Stimulated activated CD4-positive, alpha-beta T cell treated with anti-CD3 and anti-CD28 coated beads, TNF-alpha, amount 100 ng/mL, for 48 hours (primary cell): ENCODE data around the gene DNMT1.
"Not testable (repeated sequence)": the region's sequence is repeated elsewhere in the genome, so short reads cannot be mapped to it uniquely, and the experiment has no call there.

Experiments
- DNase-seq, 3 donors: peaks; one replicate each; pipeline ENCODE4 v3.0.0-alpha.2; 2020; ENCODE audit warnings: low read depth in 3 of 3

Gene DNMT1

DNA sequence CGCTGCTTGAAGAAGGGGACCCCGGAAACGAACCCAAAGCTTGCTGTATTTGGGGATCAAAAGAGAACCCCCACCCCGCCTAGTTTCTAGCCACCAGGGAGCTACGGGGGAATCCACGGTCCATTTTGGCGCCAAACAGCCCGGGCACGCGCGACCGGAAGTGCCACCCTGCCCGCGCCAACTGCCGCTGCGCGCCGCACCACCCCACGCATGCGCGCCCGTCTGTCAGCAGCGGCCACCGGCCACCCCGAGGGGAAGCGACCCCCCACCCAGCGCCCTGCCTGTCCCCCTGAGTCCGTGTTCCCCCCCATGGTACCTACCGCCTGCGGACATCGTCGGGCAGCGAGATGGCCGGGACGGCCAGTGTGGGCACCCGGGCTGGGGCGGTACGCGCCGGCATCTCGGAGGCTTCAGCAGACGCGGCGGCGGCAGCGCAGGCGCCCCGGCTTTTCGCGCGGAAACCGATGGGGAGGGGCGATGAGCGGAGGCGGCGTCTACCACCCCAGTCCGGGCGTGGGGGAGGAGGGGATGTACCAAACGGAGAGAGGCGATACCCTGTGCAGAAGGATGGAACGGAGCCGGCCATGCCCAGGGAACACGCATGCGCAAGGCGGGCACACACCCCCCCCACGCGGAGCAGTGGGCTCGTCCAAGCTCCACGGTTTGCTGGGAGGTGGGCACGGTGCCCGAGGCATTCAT is at the start of gene DNMT1:
DNMT1 (minus strand) TSS at position 454 of the 699 bp plus-strand sequence; CDS start at position 400, 54 bp downstream.
- DNase-seq, result peak; percentile 98 to 99 (median 99)

- DNase-seq, result no peak
Observed at GRCh38 chr19:10243606-10244005, 48.9 kb upstream of the DNMT1 start.

DNA sequence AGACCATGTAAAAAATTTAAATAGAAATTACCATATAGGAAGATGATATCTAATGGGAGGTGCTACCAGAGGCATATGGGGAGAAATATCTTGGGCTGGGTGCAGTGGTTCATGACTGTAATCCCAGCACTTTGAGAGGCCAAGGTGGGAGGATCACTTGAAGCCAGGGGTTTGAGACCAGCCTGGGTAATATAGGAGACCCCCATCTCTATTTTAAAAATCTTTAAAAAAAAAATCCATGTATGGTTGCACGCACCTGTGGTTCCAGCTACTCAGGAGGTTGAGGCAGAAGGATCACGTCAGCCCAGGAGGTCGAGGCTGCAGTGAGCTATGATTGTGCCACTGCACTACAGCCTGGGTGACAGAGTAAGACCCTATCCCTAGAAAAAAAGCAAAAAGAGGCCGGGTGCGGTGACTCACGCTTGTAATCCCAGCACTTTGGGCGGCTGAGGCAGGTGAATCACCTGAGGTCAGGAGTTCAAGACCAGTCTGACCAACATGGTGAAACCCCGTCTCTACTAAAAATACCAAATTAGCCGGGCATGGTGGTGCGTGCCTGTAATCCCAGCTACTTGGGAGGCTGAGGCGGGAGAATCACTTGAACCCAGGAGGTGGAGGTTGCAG is 47.2 kb upstream of the DNMT1 start:
- DNase-seq, result not testable (repeated sequence)

- no peak for DNase-seq
Observed at GRCh38 chr19:10238172-10238783, 43.5 kb upstream of the DNMT1 start.

- no peak for DNase-seq
Observed at GRCh38 chr19:10237702-10238101, 42.9 kb upstream of the DNMT1 start.

- DNase-seq, result not testable (repeated sequence)
Observed at GRCh38 chr19:10235409-10235808, 40.7 kb upstream of the DNMT1 start.

DNA sequence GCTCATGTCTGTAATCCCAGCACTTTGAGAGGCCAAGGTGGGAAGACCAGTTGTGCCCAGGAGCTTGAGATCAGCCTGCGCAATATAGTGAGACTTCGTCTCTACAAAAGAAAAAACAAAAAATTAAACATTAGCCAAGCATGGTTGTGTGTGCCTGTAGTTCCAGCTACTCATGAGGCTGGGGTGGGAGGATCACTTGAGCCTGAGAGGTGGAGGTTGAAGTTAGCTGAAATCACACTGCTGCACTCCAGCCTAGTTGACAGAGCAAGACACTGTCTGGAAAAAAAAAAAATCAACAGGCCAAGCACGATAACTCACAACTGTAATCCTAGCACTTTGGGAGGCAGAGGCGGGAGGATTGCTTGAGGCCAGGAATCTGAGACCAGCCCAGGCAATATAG is 40.2 kb upstream of the DNMT1 start:
- no peak for DNase-seq

DNA sequence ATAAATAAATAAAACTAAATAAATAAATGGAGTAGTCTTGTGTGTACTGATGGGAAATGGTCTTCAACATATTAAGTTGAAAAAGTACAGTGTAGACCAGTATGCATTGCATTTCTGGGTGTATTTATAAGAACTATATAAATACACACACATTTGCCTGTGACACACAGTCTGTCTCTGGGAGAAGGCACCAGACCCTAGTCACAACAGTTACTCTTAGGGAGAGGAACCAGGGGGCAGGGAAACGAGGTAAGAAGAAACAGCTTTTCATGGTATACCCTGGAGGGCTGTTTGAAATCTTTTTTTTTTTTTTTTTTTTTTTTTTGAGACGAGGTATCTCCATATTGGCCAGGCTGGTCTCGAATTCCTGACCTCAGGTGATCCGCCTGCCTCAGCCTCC is 39.2 kb upstream of the DNMT1 start:
- DNase-seq, result no peak

- DNase-seq, result no peak
Observed at GRCh38 chr19:10231612-10232228, 37.0 kb upstream of the DNMT1 start.

DNA sequence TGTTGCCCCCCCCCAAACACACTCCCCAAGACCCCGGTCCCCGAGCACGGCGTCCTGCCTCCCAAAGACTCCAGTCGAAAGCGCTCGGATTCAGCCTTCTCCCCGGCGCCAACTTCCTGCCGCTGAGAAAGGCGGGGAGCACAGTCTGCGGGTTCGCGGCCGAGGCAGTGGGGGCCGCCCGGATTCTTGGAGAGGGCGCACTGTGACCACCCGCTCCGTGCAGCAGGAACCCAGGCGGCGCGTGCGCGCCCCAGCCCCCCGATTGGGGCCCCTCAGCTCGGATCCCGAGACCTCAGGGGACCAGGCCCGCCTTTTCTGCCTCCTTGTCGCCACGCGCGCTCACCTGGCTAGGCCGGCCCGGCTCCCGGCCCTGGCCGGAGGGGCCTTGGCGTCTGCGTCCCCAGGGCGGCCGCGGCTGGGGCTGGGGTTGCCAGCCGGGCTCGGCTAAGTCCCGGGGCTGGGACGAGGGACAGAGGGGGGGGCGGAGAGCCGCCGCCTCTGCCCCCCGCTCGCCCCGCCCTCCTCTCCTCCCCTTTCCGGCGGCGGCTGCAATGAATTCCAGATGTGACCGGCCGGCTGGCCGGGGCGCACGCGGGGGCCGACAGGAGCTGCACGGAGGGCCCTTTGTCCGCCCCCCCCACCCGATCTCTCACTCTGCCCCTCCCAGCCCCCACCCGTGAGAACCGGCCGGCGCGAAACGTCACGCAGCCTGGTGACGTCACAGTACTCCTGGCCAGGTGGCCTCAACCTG is 36.3 kb upstream of the DNMT1 start, which contains the start of gene S1PR2:
S1PR2 (minus strand) TSS at position 471 of the 751 bp plus-strand sequence. CDS start 6,426 bp downstream, outside the sequence.
- peak; percentile 36 to 70 (median 52) for DNase-seq

DNA sequence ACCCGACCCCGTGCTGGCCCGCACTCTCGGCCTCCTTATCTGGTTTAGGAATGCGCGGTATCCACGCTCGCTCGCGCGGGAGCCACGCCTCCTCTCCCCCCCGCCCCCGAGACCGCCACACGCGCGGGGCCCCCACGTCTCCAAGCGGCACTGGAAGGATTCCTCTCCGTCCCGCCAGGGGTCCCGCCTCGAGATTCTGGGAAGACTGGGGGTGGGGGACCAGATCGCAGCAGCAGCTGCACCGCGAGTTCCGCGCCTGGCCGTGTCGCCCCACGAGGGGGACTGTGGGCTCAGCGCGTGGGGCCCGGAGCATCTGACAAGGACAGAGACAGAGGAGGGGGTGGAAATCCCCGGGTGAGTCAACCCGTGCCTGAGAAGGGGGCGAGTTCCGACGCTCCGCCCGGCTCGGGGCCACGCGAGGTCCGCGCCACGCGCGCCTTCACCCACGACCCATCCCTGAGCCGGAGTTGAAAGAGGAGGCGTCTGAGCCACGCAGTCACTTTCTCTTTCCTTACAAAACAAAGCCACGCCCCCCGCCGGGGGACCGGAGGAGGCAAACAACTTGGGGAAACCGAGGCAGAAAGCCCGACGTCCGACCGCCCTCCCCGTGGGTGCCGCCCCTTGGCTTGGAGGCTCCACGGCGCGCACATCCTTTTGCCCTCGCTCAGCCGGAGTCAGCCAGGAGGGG is 35.6 kb upstream of the DNMT1 start:
- peak in 1 of 3 donors; percentile 38 for DNase-seq

DNA sequence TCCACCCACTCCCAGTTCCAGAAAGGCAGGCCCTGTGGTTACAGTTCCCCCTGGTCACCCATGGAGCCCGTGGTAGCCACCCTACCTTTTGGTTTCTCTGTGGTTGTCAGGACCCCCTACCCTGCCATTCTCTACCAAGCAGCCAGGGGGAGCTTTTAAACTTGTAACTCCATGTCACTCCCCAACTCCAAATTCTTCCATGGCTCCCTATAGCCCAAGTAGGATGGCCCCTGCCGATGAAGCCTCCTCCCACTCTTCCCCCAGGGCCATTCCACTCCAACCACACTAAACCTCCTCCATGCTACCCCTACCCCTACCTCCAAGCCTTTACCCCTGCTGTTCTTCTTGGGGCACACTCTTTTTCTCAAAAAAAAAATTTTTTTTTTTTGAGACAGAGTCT is 34.2 kb upstream of the DNMT1 start:
- DNase-seq, result no peak

DNA sequence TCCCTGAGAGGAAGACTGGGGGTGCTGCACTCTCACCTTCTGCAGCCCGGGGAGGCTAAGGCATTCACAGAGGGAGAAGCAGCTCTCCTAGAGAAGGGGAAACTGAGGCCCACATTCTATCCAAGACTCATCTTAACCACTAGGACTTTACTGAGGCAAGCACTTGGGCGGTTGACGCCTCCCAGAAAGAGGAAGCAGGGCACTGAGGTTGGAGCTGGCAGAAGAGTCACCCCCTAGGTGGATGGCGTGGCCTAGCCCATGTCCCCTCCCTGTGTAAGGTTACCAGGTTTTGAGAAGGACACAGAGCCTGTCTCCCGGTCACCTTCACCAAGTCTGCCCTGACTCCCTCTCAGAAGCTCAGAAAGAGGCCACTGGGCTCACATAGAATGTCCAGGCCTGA is 33.6 kb upstream of the DNMT1 start:
- DNase-seq, result no peak

- DNase-seq, result no peak
Observed at GRCh38 chr19:10227026-10227971, 32.5 kb upstream of the DNMT1 start.

DNA sequence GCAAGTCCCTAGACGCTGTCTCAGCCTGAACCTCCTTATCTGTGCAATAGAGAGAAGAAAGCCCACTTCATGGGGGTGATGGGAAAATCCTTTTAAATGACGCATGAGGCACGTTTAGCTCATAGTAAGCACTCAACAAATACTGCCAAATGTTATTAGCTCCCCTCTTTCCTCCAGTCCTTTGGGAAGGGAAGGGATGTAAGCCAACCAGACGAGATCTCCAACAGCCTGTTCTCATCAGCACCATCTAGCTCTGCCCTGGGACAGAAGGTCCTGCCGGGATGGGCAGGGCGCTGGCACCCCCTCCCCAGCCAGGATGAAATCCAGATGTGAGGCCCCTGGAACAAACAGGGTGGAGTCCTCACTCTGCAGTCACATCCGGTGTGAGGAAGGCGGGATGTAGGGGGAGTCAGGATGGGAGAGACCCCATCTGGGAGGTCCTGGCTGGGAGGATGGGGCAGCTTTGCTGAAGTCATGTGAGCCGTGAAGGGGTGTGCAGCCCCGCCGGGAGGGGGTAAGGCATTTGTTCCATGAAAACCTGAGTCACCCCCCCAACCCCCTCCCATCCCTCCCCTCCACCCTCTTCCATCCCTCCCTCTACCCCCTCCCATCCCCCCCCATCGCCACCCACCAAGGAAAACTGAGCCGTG is 31.7 kb upstream of the DNMT1 start:
- no peak for DNase-seq

DNA sequence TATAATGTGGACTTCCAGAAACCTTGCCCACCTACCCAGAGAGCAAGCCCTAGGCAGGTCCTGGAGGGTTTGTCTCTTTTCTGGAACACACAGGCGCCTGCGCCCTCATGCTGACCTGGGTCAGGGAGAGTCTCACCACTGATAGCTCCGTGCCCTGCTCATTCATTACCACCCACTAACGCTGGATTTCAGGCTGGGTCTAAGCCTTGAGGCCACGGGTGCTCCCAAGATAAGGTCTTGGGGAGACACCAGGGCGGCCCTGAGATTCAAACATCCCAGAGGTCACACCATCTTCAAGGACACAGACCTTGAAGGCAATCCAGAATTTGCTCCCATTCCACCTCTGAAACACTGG is 31.2 kb upstream of the DNMT1 start:
- no peak for DNase-seq

DNA sequence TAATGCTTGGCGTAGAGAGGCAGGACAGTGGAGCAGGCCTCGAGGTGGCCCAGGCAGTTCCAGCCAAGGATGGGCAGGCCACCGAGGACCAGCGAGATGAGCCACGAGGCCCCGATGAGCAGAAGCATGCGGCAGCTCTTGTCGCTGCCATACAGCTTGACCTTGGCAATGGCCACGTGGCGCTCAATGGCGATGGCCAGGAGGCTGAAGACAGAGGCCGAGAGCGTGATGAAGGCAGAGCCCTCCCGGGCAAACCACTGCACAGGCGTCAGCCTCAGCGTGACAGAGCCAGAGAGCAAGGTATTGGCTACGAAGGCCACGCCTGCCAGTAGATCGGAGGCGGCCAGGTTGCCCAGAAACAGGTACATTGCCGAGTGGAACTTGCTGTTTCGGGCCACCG is 29.6 kb upstream of the DNMT1 start:
- no peak for DNase-seq

DNA sequence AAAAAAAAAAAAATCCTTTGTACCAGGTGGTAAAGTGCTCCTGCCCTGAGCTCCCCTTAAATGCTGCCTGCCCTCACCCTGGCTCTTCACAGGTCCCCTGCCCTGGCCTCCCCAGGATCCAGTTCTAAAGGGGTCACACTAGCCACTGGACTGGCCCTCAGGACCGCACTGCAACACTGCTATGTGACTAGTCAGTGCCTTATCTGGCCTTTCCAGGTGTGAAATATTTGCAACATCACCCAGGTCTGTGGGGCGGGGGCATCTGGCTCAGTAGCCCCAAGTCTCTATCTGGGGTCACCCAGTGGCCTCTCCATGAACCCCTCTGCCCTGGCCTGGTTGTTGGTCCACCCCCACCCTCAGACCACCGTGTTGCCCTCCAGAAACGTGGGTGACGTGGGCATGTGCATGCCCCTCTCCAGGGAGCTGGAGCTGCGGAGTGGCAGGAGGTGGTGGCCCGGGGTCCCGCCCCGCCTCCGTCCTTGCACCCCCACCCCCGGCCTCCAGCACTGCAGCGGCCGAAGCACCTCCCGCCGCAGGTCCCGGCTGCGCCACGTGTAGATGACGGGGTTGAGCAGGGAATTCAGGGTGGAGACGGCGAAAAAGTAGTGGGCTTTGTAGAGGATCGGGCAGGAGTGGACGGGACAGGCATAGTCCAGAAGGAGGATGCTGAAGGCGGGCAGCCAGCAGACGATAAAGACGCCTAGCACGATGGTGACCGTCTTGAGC is 28.9 kb upstream of the DNMT1 start:
- DNase-seq, result no peak
